GM10266 (cell line): Measurements from ENCODE around the gene MIA.
"Not testable (repeated sequence)": the region's sequence is repeated elsewhere in the genome, so short reads cannot be mapped to it uniquely, and the experiment has no call there.

Experiments used
- DNase-seq: peaks from one replicate; pipeline ENCODE4 v3.0.0; 2012; ENCODE audit errors: extremely low spot score
- TF ChIP-seq, protein P1 (sequence below): IDR thresholded peaks from 2 replicates; pipeline ENCODE4 v1.5.1; 2012; ENCODE audit warnings: mild to moderate bottlenecking, low read depth; ENCODE audit not compliant: control insufficient read depth, insufficient read depth; ENCODE audit errors: missing control alignments

MIA gene

GRCh38 chr19:40774916-40775631 is at the start of gene MIA:
MIA (plus strand) TSS chr19:40775521; CDS start chr19:40775543, 22 bp downstream.
- no peak for DNase-seq
- TF ChIP-seq, protein P1, sequence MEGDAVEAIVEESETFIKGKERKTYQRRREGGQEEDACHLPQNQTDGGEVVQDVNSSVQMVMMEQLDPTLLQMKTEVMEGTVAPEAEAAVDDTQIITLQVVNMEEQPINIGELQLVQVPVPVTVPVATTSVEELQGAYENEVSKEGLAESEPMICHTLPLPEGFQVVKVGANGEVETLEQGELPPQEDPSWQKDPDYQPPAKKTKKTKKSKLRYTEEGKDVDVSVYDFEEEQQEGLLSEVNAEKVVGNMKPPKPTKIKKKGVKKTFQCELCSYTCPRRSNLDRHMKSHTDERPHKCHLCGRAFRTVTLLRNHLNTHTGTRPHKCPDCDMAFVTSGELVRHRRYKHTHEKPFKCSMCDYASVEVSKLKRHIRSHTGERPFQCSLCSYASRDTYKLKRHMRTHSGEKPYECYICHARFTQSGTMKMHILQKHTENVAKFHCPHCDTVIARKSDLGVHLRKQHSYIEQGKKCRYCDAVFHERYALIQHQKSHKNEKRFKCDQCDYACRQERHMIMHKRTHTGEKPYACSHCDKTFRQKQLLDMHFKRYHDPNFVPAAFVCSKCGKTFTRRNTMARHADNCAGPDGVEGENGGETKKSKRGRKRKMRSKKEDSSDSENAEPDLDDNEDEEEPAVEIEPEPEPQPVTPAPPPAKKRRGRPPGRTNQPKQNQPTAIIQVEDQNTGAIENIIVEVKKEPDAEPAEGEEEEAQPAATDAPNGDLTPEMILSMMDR: no peak

GRCh38 chr19:40726279-40726678 is 49.0 kb upstream of the MIA start:
- DNase-seq: no peak

DNA sequence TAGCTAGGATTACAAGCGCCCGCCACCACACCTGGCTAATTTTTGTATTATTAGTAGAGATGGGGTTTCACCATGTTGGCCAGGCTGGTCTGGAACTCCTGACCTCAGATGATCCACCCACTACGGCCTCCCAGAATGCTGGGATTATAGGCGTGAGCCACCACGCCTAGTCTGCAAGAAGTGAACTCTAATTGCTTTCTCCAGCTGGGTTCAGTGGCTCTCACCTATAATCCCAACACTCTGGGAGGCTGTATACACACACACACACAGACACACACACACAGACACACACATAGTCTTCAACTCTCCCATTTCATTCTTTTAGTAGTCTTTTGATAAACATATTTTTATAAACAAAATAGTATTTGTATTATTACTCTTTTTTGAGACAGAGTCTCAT is 45.3 kb upstream of the MIA start:
- DNase-seq: not testable (repeated sequence)

More at GRCh38 chr19:40726279-40726678, 49.0 kb upstream of the MIA start:
- TF ChIP-seq, protein P1: no peak

GRCh38 chr19:40732304-40732703 is 43.0 kb upstream of the MIA start:
- DNase-seq: not testable (repeated sequence)

GRCh38 chr19:40733149-40733548 is 42.2 kb upstream of the MIA start:
- TF ChIP-seq, protein P1: no peak
- DNase-seq: no peak

- TF ChIP-seq, protein P1: no peak
- no peak for DNase-seq
Measured at GRCh38 chr19:40735013-40735771, 40.1 kb upstream of the MIA start.

- TF ChIP-seq, protein P1: no peak
- DNase-seq: no peak
Measured at GRCh38 chr19:40736661-40737060, 38.7 kb upstream of the MIA start.

- no peak for DNase-seq
Measured at GRCh38 chr19:40737102-40737644, 38.1 kb upstream of the MIA start.

More at GRCh38 chr19:40737102-40737644, 38.1 kb upstream of the MIA start:
- TF ChIP-seq, protein P1: no peak
